CD4-positive, alpha-beta T cell (primary cell): Measurements from ENCODE around the gene RNF39. TPM values are rescaled to one million over a fixed set of nuclear protein-coding genes. Genes with fewer than 3 reads are reported as not detected.
"Not testable (repeated sequence)": the region's sequence is repeated elsewhere in the genome, so short reads cannot be mapped to it uniquely, and the experiment has no call there.

ENCODE experiments used
- ATAC-seq: fragments of 200-7000 bp; cut with Tn5 transposase; one replicate; pipeline ENCODE4 v1.10.0; 2022; ENCODE audit warnings: mild to moderate bottlenecking; ENCODE audit not compliant: poor library complexity
- CTCF ChIA-PET: fragments of 350-600 bp; sonication (Branson Sonifier 250); formaldehyde crosslinking; loops from one replicate; lab custom pipeline; 2021; ENCODE audit warnings: antibody characterized with exemption, inconsistent platforms; lab: Charles Lee
- POLR2A ChIA-PET: fragments of 350-600 bp; sonication (Branson Sonifier 250); formaldehyde crosslinking; loops from one replicate; lab custom pipeline; 2021; ENCODE audit warnings: antibody characterized with exemption, inconsistent platforms; lab: Charles Lee
- DNase-seq, 14 experiments: peaks; one replicate each; pipeline ENCODE4 v3.0.0-alpha.2; 2013 to 2020; ENCODE audit warnings: mixed read lengths in 2 of 14
- H3K27ac ChIP-seq, 2 donors: one replicate each; pipeline versions ENCODE4 v1.5.1 to v1.7.0; 2013; ENCODE audit warnings: low read length in 2 of 2, low read depth in 1 of 2, mild to moderate bottlenecking in 1 of 2
- H3K27me3 ChIP-seq, 2 experiments: 1 replicate in 1 of 2; 2 replicates in 1 of 2; pipeline versions ENCODE4 v1.6.1 to v1.7.0; 2013; ENCODE audit warnings: low read length in 2 of 2, control low read depth in 1 of 2, mild to moderate bottlenecking in 1 of 2, moderate library complexity in 1 of 2; ENCODE audit not compliant: insufficient read depth in 2 of 2, control insufficient read depth in 1 of 2
- H3K36me3 ChIP-seq: one replicate; pipeline ENCODE4 v1.6.1; 2013; ENCODE audit warnings: low read length, control low read depth; ENCODE audit not compliant: insufficient read depth
- H3K4me1 ChIP-seq: one replicate; pipeline ENCODE4 v1.6.1; 2013; ENCODE audit warnings: low read length, control low read depth; ENCODE audit not compliant: insufficient read depth
- H3K4me3 ChIP-seq: one replicate; pipeline ENCODE4 v1.5.1; 2013; ENCODE audit warnings: mild to moderate bottlenecking, low read length, moderate library complexity
- H3K9me3 ChIP-seq, 2 experiments: 1 replicate in 1 of 2; 2 replicates in 1 of 2; pipeline versions ENCODE4 v1.6.1 to v1.7.0; 2013; ENCODE audit warnings: low read length in 2 of 2, mild to moderate bottlenecking in 2 of 2, control low read depth in 1 of 2, moderate library complexity in 1 of 2; ENCODE audit not compliant: control insufficient read depth in 1 of 2, insufficient read depth in 1 of 2
- H3K27ac Mint-ChIP-seq: one replicate; pipeline ENCODE4 v1.8.0; 2020; ENCODE audit warnings: mixed read lengths
- H3K27me3 Mint-ChIP-seq: one replicate; pipeline ENCODE4 v1.8.0; 2021; ENCODE audit warnings: mixed read lengths
- H3K36me3 Mint-ChIP-seq: one replicate; pipeline ENCODE4 v1.8.0; 2021; ENCODE audit warnings: low read depth, mixed read lengths
- H3K4me1 Mint-ChIP-seq: one replicate; pipeline ENCODE4 v1.8.0; 2021; ENCODE audit warnings: low read depth, mixed read lengths
- H3K4me3 Mint-ChIP-seq: one replicate; pipeline ENCODE4 v1.8.0; 2020; ENCODE audit warnings: mild to moderate bottlenecking, mixed read lengths
- H3K9me3 Mint-ChIP-seq: one replicate; pipeline ENCODE4 v1.8.0; 2020; ENCODE audit warnings: mixed read lengths
- intact Hi-C, 2 experiments: fragments of 100-400 bp; cut with DNase I in 1 of 2; cut with micrococcal nuclease in 1 of 2; formaldehyde crosslinking; loops; one replicate each; pipeline versions ENCODE4 v1.15.1 to v1.9.0; 2023 to 2025; cut with DNase I, micrococcal nuclease
- polyA plus RNA-seq, 2 donors: library from polyadenylated mRNA; unstranded; fragments of 120-200 nt; gene quantifications; one replicate each; pipeline ENCODE4 v1.2.1, GENCODE V29; 2013
- total RNA-seq, 174 experiments: library from RNA in 2 of 174; stranded (reverse) in 2 of 174; gene quantifications; one replicate each; pipeline ENCODE4 v1.2.3 and lab custom pipeline; 2021 to 2026
- TF ChIP-seq, protein P1 (sequence below): fragments of 200-600 bp; IDR thresholded peaks from one replicate; pipeline ENCODE4 v1.8.0; 2022; ENCODE audit warnings: antibody characterized with exemption, mild to moderate bottlenecking

RNF39 gene
- total RNA-seq: not detected
- polyA plus RNA-seq (2013, experiment 1 of 2): 0.52 TPM
- polyA plus RNA-seq (2013, experiment 2 of 2): 0.84 TPM
- 0 to 0.18 (median 0) reads per million in 172 experiments for total RNA-seq (lab: John Stamatoyannopoulos, UW)

- Mint-ChIP-seq H3K9me3 (no peaks in the 10 kb centered on the region), H3K36me3 (peaks cover 7% of the 10 kb centered on the region), H3K27ac (no peak within 1 kb of the TSS), H3K27me3 (peaks cover 53% of the 10 kb centered on the region), H3K4me1 (peaks cover 61% of the 10 kb centered on the region), H3K4me3 (peak within 1 kb of the TSS; percentile 84)
- Histone ChIP-seq H3K27ac (no peak within 1 kb of the TSS), H3K27me3 (peaks cover 33 to 40% of the 10 kb centered on the region in 2 experiments), H3K9me3 (peaks cover 0 to 10% of the 10 kb centered on the region in 2 experiments), H3K36me3 (peaks cover 4% of the 10 kb centered on the region), H3K4me1 (peaks cover 52% of the 10 kb centered on the region), H3K4me3 (peak within 1 kb of the TSS; percentile 42)
- TF ChIP-seq, protein P1, sequence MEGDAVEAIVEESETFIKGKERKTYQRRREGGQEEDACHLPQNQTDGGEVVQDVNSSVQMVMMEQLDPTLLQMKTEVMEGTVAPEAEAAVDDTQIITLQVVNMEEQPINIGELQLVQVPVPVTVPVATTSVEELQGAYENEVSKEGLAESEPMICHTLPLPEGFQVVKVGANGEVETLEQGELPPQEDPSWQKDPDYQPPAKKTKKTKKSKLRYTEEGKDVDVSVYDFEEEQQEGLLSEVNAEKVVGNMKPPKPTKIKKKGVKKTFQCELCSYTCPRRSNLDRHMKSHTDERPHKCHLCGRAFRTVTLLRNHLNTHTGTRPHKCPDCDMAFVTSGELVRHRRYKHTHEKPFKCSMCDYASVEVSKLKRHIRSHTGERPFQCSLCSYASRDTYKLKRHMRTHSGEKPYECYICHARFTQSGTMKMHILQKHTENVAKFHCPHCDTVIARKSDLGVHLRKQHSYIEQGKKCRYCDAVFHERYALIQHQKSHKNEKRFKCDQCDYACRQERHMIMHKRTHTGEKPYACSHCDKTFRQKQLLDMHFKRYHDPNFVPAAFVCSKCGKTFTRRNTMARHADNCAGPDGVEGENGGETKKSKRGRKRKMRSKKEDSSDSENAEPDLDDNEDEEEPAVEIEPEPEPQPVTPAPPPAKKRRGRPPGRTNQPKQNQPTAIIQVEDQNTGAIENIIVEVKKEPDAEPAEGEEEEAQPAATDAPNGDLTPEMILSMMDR: no peak
- intact Hi-C loops: no loop called here
- peak in 4 of 14 experiments; percentile 14 to 58 (median 38) for DNase-seq
- CTCF ChIA-PET: interaction anchor here (0.8 kb wide), 1 partner anchor 109 kb away, joined by 4 read pairs; no protein-coding TSS in a partner anchor
- POLR2A ChIA-PET: interaction anchor here (1.1 to 1.9 kb wide), 3 partner anchors 9 to 27 kb away, joined by 3 to 13 read pairs (median 7); partner anchors contain the start of gene POLR1H
- ATAC-seq: peak; percentile 50
Measured at GRCh38 chr6:30075094-30075789, at the start of gene RNF39. RNF39 (minus strand) TSS chr6:30075769; CDS start chr6:30075585, 184 bp downstream.

- no peaks in the 10 kb centered on the region for H3K36me3 ChIP-seq
- Mint-ChIP-seq H3K4me3 (no peak overlapping the region), H3K27me3 (peaks cover 45% of the 10 kb centered on the region), H3K9me3 (no peaks in the 10 kb centered on the region), H3K36me3 (no peaks in the 10 kb centered on the region), H3K27ac (no peak overlapping the region), H3K4me1 (no peaks in the 10 kb centered on the region)
- peaks cover 13 to 31% of the 10 kb centered on the region in 2 experiments for H3K27me3 ChIP-seq
- no peak overlapping the region for H3K4me3 ChIP-seq
- POLR2A ChIA-PET: no interaction called here
- intact Hi-C loops: no loop called here
- H3K9me3 ChIP-seq: peaks cover 0 to 5% of the 10 kb centered on the region in 2 experiments
- DNase-seq (no peak), ATAC-seq (no peak)
- CTCF ChIA-PET: interaction anchor here (1.0 to 1.5 kb wide), 2 partner anchors 9 to 19 kb away, joined by 6 to 7 read pairs; no protein-coding TSS in a partner anchor
- no peak overlapping the region for H3K27ac ChIP-seq
- H3K4me1 ChIP-seq: no peaks in the 10 kb centered on the region
- TF ChIP-seq, protein P1: no peak
Measured at GRCh38 chr6:30122515-30122914, 46.9 kb upstream of the RNF39 start.

DNA sequence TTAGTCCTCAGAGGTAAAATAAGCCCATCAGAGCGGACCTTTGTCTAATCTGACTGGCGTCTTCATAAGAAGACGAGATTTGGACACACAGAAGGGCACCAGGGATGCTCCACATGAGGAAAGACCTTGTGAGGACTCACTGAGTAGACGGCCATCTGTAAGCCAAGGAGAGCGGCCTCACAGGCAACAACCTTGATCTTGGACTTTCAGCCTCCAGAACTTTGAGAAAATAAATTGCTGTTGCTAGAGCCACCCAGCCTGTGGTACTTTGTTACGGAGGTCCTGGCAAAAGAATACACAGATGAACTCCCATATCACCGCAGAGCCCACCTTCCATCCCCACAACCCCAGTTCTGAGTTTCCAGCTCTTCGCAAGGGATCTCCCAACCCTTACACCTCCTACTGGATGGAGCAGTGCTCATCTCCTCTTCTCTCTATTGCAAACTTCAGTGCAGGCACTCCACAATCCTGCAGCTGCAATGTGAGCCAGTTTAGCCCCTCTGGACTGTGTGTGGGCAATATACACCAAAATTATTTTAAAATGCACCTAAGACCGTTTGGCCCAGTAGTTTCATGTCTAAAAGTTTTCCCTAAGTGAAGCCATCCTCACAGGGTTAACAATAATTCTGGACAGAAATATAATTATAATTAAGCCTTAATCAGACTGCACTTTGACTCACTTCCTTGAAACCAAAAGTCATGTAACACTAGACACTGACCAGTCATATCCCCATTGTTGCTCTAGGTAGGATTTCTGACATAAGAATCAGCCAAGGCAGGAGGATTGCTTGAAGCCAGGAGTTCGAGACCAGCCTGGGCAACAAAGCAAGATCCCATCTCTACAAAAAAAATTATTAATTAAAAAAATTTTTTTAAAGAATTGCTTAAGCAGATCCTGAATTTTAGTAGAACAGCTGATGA is 46.1 kb upstream of the RNF39 start:
- no peak overlapping the region for H3K27ac Mint-ChIP-seq
- POLR2A ChIA-PET: no interaction called here
- no peaks in the 10 kb centered on the region for H3K36me3 Mint-ChIP-seq

DNA sequence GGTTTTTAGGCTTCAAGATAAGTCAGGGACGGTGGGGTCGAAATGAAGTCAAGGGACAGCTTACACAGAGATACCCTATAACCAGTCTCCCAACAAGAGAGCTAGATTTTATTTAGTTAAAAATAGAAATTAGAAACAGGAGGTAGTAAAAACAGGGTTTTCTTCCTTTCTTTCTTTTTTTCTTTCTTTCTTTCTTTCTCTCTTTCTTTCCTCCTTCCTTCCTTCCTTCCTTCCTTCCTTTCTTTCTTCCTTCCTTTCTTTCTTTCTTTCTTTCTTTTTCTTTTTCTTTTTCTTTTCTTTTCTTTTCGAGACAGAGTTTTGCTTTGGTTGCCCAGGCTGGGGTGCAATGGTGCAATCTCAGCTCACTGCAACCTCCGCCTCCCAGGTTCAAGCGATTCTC is 43.1 kb upstream of the RNF39 start:
- CTCF ChIA-PET: interaction anchor here (1.8 kb wide), 1 partner anchor 12 kb away, joined by 4 read pairs; no protein-coding TSS in a partner anchor
- H3K27me3 Mint-ChIP-seq: peaks cover 36% of the 10 kb centered on the region
- H3K36me3 Mint-ChIP-seq: not testable (repeated sequence)

More for the DNA sequence above, 46.1 kb upstream of the RNF39 start:
- Mint-ChIP-seq H3K9me3 (no peaks in the 10 kb centered on the region), H3K4me1 (no peaks in the 10 kb centered on the region), H3K4me3 (no peak overlapping the region), H3K27me3 (peaks cover 37% of the 10 kb centered on the region)
- intact Hi-C loops: no loop called here
- Histone ChIP-seq H3K9me3 (no peaks in the 10 kb centered on the region), H3K4me3 (no peak overlapping the region), H3K27me3 (peaks cover 5 to 23% of the 10 kb centered on the region in 2 experiments), H3K4me1 (no peaks in the 10 kb centered on the region), H3K36me3 (no peaks in the 10 kb centered on the region), H3K27ac (no peak overlapping the region)
- ATAC-seq (no peak), DNase-seq (no peak)
- CTCF ChIA-PET: interaction anchor here (1.5 kb wide), 1 partner anchor 19 kb away, joined by 7 read pairs; no protein-coding TSS in a partner anchor
- TF ChIP-seq, protein P1: no peak

More for the DNA sequence above, 43.1 kb upstream of the RNF39 start:
- H3K4me1 Mint-ChIP-seq, H3K9me3 Mint-ChIP-seq, H3K4me3 Mint-ChIP-seq, H3K36me3 ChIP-seq, H3K27ac ChIP-seq, intact Hi-C loops, H3K4me3 ChIP-seq, DNase-seq, H3K27ac Mint-ChIP-seq, H3K9me3 ChIP-seq, ATAC-seq, H3K4me1 ChIP-seq: not testable (repeated sequence)
- POLR2A ChIA-PET: interaction anchor here (1.3 kb wide), 1 partner anchor 94 kb away, joined by 3 read pairs; the partner anchor contains the start of gene TRIM26
- H3K27me3 ChIP-seq: peaks cover 0 to 25% of the 10 kb centered on the region in 2 experiments
